GM18868 (cell line): ENCODE measurements around the gene ZNF419.

Experiments used
- ATAC-seq: cut with Tn5 transposase; IDR thresholded peaks from one replicate; pipeline ENCODE4 v1.9.1; 2021; ENCODE audit warnings: mild to moderate bottlenecking, moderate library complexity; ENCODE audit not compliant: unreplicated experiment

ZNF419 gene

DNA sequence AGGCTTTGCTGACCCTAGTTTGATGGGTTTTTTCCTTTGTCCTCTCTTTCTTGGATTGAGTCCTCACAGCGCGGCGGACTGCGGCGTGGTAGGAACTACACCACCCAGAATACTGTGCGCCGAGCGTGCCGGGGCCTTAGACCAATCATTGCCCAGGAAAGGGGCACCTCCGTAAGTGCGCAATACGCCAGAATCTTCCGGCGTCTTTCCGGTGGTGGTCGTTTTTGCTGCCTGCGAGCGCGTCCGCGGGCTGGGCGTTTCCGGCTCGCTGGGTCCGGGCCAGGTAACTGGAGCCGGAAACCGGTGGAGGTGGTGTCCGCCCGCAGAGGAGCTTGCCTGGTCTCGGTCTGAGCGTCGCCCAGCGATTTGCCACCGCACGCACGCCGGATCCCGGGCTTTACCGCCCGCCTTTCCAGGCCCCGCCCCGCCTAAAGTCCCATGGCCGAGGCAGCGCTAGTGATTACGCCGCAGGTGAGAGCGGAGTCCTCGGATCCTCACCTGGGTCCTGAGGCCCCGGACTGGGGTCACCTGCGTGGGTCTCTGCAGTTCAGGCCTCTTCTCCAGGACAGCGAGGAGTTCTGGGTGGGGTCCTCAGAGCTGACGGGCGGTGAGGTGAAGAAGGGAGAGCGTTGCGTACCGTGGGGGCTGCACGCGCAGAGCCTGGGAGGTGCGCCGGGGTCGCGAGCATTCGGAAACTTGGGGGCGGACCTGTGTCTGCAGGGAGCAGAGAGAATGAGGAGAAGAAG, 39.8 kb downstream of the ZNF419 start, which contains the start of gene ZNF549:
Gene ZNF549, plus strand, starts transcription at position 221 of the 746 bp plus-strand sequence. Its CDS starts 218 bp downstream, at position 439.
- ATAC-seq, result peak; percentile 98

DNA sequence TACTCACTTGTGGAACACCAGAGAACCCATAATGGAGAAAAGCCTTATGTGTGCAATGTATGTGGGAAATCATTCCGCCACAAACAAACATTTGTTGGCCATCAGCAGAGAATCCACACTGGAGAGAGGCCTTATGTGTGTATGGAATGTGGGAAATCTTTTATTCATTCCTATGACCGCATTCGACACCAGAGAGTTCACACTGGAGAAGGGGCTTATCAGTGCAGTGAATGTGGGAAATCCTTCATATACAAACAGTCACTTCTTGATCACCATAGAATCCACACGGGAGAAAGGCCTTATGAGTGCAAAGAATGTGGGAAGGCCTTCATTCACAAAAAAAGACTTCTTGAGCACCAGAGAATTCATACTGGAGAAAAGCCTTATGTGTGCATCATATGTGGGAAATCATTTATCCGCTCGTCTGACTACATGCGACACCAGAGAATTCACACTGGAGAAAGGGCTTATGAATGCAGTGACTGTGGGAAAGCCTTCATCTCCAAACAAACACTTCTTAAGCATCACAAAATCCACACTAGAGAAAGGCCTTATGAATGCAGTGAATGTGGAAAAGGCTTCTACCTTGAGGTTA, 50.5 kb downstream of the ZNF419 start:
- no peak for ATAC-seq
